ENCODE results near the gene ABI3BP.

Gene ABI3BP

GRCh38 chr3:100882571-100882984 lies 110.6 kb downstream of the ABI3BP start:
- DNase-seq (ENCODE audit: low spot score): no peak

GRCh38 chr3:100880845-100881244 lies 112.4 kb downstream of the ABI3BP start:
- no peak for DNase-seq (ENCODE audit: low spot score)

GRCh38 chr3:100880072-100880471 lies 113.1 kb downstream of the ABI3BP start:
- DNase-seq (ENCODE audit: low spot score): peak; percentile 22

GRCh38 chr3:100879195-100879810 lies 113.9 kb downstream of the ABI3BP start:
- no peak for DNase-seq (ENCODE audit: low spot score)

GRCh38 chr3:100877286-100877685 lies 115.9 kb downstream of the ABI3BP start:
- no peak for DNase-seq (ENCODE audit: low spot score)

GRCh38 chr3:100875239-100875638 lies 118.0 kb downstream of the ABI3BP start:
- no peak for DNase-seq (ENCODE audit: low spot score)

GRCh38 chr3:100873611-100874010 lies 119.6 kb downstream of the ABI3BP start:
- DNase-seq (ENCODE audit: low spot score): no peak

GRCh38 chr3:100871306-100871705 lies 121.9 kb downstream of the ABI3BP start:
- no peak for DNase-seq (ENCODE audit: low spot score)

GRCh38 chr3:100869787-100870186 lies 123.4 kb downstream of the ABI3BP start:
- DNase-seq (ENCODE audit: low spot score): no peak

- no peak for DNase-seq (ENCODE audit: low spot score)
Observed at GRCh38 chr3:100868894-100869293, 124.3 kb downstream of the ABI3BP start.

GRCh38 chr3:100868096-100868495 lies 125.1 kb downstream of the ABI3BP start:
- DNase-seq (ENCODE audit: low spot score): no peak

GRCh38 chr3:100865442-100865841 lies 127.8 kb downstream of the ABI3BP start:
- DNase-seq (ENCODE audit: low spot score): no peak

- no peak for DNase-seq (ENCODE audit: low spot score)
Observed at GRCh38 chr3:100864471-100865250, 128.6 kb downstream of the ABI3BP start.

GRCh38 chr3:100857863-100858262 lies 135.4 kb downstream of the ABI3BP start:
- DNase-seq (ENCODE audit: low spot score): no peak

GRCh38 chr3:100856821-100857220 lies 136.4 kb downstream of the ABI3BP start:
- no peak for DNase-seq (ENCODE audit: low spot score)

- no peak for DNase-seq (ENCODE audit: low spot score)
Observed at GRCh38 chr3:100852840-100853239, 140.4 kb downstream of the ABI3BP start.

- DNase-seq (ENCODE audit: low spot score): no peak
Observed at GRCh38 chr3:100850701-100851100, 142.5 kb downstream of the ABI3BP start.

- DNase-seq (ENCODE audit: low spot score): no peak
Observed at GRCh38 chr3:100850156-100850555, 143.1 kb downstream of the ABI3BP start.

- no peak for DNase-seq (ENCODE audit: low spot score)
Observed at GRCh38 chr3:100844063-100844936, 148.9 kb downstream of the ABI3BP start.

- no peak for DNase-seq (ENCODE audit: low spot score)
Observed at GRCh38 chr3:100838157-100838556, 155.1 kb downstream of the ABI3BP start.

GRCh38 chr3:100836661-100837060 lies 156.6 kb downstream of the ABI3BP start:
- DNase-seq (ENCODE audit: low spot score): no peak

GRCh38 chr3:100834332-100834731 lies 158.9 kb downstream of the ABI3BP start:
- no peak for DNase-seq (ENCODE audit: low spot score)

- no peak for DNase-seq (ENCODE audit: low spot score)
Observed at GRCh38 chr3:100833483-100833882, 159.7 kb downstream of the ABI3BP start.
